ENCODE results near the gene NKTR.

DNA sequence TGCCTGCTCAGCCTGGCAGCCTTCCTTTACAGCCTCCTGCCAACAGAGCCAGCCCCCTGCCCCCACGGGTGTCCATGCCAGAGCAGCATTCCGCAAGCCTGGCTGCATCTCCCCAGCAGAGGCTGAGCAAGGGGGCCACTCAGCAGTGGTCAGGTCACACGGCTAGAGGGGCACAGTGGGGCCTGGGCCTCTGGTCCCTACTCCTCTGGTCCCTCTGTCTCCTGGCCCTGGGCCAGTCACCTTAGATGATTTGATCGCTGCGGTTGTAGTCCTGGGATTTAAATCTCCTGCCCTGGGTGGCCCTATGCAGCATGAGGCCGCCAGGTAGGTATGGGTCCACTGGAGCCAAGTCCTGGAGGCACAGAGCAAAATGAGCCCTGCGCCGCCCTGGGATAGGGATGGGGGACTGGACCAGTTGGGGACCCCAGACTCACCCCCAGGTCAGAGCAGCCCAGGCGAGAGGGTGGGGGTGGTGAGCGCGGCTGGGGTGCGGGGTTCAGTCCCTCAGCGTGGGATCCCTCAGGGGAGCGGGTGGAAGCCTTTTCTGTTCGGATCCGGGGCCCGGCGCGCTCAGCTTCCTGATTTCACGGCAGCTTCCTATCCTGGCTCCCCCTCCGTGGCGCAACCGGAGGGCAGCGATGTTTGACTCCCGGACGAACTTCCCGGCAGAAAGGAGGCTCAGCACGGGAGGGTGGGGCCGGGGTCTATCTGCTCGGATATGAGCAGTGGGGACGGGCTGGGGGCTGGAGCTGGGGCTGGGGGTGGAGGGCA lies 53.3 kb downstream of the NKTR start, which contains the start of gene ZBTB47:
- TF ChIP-seq SMC3 (conservative IDR thresholded peaks at IDR 0.05; ENCODE audit: poor library complexity) = no peak
- TF ChIP-seq CTCF (IDR thresholded peaks at IDR 0.05; ENCODE audit: poor library complexity, severe bottlenecking) = no peak
- TF ChIP-seq POLR2AphosphoS5 (IDR thresholded peaks at IDR 0.05) = no peak
- TF ChIP-seq REST (IDR thresholded peaks at IDR 0.05; ENCODE audit: borderline replicate concordance) = no peak
- TF ChIP-seq MXI1 (conservative IDR thresholded peaks at IDR 0.05; ENCODE audit: poor library complexity, severe bottlenecking) = no peak
- TF ChIP-seq EZH2 (IDR thresholded peaks at IDR 0.05; ENCODE audit: borderline replicate concordance, insufficient read depth, low read length, poor library complexity, severe bottlenecking) = no peak
- no peak for TF ChIP-seq RAD21 (conservative IDR thresholded peaks at IDR 0.05)

Measured in neural cell (in vitro differentiated cells).